ENCODE data around the gene FAM120A. TPM values are rescaled to one million over a fixed set of nuclear protein-coding genes. Genes with fewer than 3 reads are reported as not detected.
A peak's percentile ranks its signal among the peaks of the same experiment; 100 is the strongest.
"Not testable (repeated sequence)": the region's sequence is repeated elsewhere in the genome, so short reads cannot be mapped to it uniquely, and the experiment has no call there.

Gene FAM120A
- 10 to 100 TPM; 62.3 to 75.1 (median 67.0) TPM for polyA plus RNA-seq (ENCODE audit: insufficient read depth in 1 of 5, insufficient read length in 5 of 5, low replicate concordance in 1 of 5)
- long read RNA-seq, donor 1, full-length matches to known transcripts, result 6 of 29 reads
- long read RNA-seq, donor 1, partial matches to known transcripts, result 23 of 29 reads
- long read RNA-seq, donor 1, other reads (novel, unspliced or antisense), result 0 of 29 reads
- long read RNA-seq, donor 2, full-length matches to known transcripts, result 4 of 12 reads
- long read RNA-seq, donor 2, partial matches to known transcripts, result 8 of 12 reads
- long read RNA-seq, donor 2, other reads (novel, unspliced or antisense), result 0 of 12 reads
- long read RNA-seq, donor 3, full-length matches to known transcripts, result 2 of 27 reads
- long read RNA-seq, donor 3, partial matches to known transcripts, result 25 of 27 reads
- long read RNA-seq, donor 3, other reads (novel, unspliced or antisense), result 0 of 27 reads
- long read RNA-seq, donor 4, full-length matches to known transcripts, result 5 of 5 reads
- long read RNA-seq, donor 4, partial matches to known transcripts, result 0 of 5 reads
- long read RNA-seq, donor 4, other reads (novel, unspliced or antisense), result 0 of 5 reads
- long read RNA-seq, donor 5, full-length matches to known transcripts, result 5 of 100 reads
- long read RNA-seq, donor 5, partial matches to known transcripts, result 95 of 100 reads
- long read RNA-seq, donor 5, other reads (novel, unspliced or antisense), result 0 of 100 reads
- long read RNA-seq, donor 6, full-length matches to known transcripts, result 7 of 35 reads
- long read RNA-seq, donor 6, partial matches to known transcripts, result 28 of 35 reads
- long read RNA-seq, donor 6, other reads (novel, unspliced or antisense), result 0 of 35 reads
- long read RNA-seq, donor 7, full-length matches to known transcripts, result 8 of 22 reads
- long read RNA-seq, donor 7, partial matches to known transcripts, result 14 of 22 reads
- long read RNA-seq, donor 7, other reads (novel, unspliced or antisense), result 0 of 22 reads
- long read RNA-seq, donor 8, full-length matches to known transcripts, result 3 of 28 reads
- long read RNA-seq, donor 8, partial matches to known transcripts, result 25 of 28 reads
- long read RNA-seq, donor 8, other reads (novel, unspliced or antisense), result 0 of 28 reads

- DNase-seq, result peak; percentile 72 to 75
Measured at GRCh38 chr9:93450945-93451815, at the start of gene FAM120A. FAM120A (plus strand) TSS chr9:93451685; CDS start chr9:93451916, 231 bp downstream.

DNA sequence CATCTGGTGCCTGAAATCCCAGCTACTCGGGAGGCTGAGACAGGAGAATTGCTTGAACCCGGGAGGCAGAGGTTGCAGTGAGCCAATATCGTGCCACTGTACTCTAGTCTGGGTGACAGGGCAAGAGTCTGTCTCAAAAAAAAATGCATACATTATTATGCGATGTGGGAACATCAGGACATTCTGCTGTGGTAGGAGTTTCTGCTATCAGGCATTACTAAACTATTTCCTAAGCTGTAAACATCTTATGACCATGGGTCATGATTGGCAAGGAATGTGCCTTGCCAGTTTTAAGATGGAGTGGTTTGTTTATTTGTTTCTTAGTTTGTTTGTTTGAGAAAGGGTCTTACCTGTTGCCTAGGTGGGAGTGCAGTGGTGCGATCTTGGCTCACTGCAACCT lies 45.1 kb upstream of the FAM120A start:
- DNase-seq, result no peak

- DNase-seq, result no peak
Measured at GRCh38 chr9:93413530-93413929, 38.0 kb upstream of the FAM120A start.

DNA sequence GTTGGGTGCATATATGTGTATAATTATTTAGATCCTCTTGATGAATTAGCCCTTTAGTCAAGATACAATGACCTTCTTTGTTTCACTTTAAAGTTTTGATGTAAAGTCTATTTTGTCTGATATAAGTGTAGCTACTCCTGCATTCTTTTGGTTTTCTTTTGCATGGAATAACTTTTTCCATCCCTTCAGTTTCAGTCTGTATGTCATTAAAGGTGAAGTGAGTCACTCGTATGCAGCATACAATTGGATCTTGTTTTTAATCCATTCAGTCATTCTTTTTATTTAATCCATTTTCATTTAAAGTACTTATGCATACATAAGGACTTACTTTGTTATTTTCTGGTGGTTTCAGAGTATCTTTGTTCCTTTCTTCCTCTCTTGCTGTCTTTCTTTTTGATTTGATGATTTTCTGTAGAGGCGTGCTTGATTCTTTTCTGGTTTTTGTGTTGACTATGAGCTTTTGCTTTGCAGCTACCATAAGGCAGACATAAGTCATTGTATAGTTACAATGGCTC lies 36.3 kb upstream of the FAM120A start:
- no peak for DNase-seq

DNA sequence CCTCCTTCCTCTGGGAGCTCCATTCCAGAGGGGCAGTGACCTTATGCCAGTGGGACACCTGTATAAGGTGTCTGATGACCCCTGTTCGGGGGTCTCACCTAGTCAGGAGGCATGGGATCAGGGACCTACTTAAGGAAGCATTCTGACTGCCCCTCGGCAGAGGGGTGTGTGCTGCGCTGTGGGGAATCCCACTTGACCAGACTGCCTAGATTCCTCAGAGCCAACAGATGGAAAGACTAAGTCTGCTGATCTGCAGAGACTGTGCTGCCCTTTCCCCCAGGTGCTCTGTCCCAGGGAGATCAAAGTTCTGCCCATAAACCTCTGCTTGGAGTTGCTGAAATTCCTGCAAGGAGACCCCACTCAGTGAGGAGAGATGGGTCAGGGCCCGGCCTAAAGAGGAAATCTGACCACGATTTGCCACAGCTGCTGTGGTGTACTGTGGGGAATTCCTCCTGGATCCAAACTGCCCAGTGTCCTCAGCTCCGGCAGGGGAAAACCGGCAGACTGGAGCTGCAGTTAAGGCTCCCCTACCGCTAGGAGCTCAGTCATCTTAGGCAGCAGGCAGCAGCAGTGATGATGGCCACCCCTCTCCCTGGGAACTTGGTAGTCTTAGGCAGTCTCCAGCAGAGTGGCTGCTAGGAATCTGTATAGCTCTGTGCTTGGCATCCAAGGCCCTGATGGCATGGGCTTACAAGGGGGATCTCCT lies 34.8 kb upstream of the FAM120A start:
- no peak for DNase-seq

DNA sequence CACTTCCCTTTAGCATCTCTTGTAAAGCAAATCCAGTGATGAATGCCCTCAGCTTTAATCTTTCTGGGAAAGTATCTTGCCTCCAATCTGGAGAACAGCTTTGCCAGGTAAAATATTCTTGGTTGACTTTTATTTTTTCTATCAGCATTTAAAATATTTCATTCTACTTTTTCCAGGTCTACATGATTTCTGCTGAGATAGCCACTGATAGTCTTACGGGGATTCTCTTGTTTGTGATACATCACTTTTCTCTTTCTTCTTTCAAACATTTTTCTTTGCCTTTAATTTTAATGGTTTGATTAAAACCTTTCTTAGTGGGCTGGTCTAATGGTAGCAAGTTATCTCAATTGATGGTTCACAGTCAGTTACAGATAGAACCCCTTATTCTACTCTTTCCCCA lies 33.9 kb upstream of the FAM120A start:
- DNase-seq, result no peak

DNA sequence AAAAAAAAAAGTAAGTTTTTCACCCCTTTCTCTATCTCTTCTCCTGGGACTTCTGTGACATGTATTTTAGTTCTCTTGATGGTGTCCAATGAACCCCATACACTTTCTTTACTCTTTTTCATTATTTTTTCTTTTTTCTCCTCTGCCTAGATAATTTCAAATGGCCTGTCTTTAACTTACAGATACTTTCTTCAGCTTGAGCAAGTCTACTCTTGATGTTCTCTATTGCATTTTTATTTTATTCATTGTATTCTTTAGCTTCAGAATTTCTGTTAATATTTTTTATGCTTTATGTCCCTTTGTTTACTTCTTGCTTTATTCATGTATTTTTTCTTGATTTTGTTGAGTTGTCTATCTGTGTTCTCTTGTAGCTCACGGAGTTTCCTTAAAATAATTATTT lies 32.5 kb upstream of the FAM120A start:
- DNase-seq, result no peak

GRCh38 chr9:93422977-93423616 lies 28.4 kb upstream of the FAM120A start:
- no peak for DNase-seq

GRCh38 chr9:93427655-93428379 lies 23.7 kb upstream of the FAM120A start:
- DNase-seq, result no peak

- DNase-seq, result no peak
Measured at GRCh38 chr9:93431539-93432105, 19.9 kb upstream of the FAM120A start.

DNA sequence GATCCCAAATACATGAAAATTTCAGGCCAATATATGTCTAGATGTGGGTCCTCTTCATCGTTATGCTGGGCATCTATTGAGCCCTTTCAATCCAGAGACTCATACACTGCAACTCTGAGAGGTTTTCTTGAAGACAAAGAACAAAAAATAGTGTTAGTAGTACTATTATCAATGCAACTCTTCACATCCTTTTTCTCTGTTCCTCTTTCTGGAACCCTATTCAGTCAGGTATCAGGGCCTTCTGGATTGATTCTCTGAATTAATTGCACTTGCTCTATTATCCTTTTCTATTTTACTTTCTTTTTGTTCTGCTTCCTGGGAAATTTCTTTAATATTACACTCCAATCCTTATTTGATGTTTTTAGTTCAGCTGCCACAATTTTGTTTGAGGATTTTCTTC lies 18.5 kb upstream of the FAM120A start:
- no peak for DNase-seq

DNA sequence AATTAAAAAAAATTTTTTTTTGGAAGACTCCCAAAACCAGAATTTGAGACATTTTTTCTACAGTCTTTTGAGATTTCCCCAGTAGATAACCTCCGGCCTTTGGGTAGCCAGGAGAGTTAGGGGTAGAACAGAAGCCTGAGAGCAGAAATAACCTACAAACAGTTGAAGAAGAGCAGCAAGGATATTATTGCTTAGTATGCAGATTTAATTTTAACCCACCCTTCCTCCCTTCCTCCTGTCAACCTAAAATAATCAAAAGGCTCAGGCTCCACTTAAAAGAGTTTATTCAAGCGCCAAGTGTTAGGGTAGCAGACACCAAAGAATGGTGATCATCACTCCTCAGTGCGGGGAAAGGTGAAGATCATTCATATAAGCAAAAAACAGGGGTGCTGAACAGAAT lies 17.4 kb upstream of the FAM120A start:
- DNase-seq, result no peak

DNA sequence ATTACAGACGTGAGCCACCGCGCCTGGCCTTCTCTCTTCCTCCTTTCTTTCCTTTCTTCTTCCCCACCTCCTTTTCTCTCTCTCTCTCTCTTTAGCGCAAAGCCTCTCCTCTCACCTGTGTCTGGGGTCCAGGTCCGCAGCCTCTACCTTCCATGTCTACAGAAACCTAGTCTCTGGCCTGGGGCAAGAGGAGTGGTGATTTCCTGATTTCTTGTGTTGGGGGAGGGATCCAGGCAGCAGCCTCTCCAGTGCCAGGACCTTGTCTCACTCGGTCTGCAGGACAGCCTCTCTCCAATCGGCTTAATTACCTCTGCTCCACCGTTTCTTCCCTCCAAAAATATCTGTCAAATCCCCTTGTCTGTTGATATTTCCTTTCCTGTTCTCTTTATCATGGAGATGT lies 16.1 kb upstream of the FAM120A start:
- no peak for DNase-seq

DNA sequence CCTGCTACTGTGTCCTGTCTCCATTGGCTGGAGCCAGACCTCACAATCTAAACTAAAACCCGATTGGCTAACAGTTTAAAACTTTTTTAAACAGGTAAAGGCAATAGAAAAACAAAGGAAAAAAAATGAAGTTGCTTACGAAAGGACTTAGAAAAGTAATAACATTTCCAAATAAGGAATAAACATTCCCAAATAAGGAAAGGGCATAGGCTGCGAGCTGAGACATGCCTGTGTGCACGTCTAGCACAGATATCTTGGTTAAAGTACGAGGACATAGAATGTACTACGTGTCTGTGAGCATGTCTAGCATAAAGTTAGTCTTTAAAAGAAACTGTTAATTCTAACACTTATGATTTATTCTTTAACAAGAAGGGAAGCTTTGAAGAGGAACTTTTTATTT lies 15.3 kb upstream of the FAM120A start:
- DNase-seq, result no peak

DNA sequence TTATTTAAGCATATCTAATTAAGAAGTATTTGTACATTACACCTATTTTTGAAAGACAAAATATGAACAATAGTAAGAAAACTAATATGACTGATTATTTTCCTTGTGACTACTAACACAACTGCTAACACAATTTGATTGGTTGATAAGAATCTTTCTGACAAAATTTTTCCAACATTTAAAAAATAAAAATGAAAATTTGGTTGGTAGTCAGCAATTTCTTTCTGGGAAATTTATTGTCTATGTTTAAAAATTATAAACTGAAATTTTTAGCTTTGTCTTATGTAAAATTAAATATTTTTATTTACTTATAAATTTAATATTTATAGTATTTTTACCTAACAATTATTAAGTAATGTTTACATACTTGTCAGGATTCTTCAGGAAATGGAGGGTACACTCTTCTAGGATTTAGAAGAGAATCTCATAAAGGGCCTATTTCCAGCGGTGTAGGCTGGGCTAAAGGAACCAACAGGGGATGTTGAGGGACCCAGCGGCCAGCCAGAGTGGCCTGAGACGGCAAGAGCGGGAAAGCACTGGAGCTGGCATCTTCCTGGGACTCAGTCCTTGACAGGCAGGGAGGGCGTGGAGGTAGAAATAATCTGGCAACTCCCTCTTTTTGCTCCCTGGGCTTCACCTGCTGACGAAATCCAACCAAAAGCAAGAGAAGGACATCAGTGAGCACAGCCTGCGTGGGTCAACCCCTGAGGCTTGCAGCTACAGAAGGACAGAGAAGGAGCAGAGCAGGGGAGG lies 14.7 kb upstream of the FAM120A start:
- DNase-seq, result no peak

DNA sequence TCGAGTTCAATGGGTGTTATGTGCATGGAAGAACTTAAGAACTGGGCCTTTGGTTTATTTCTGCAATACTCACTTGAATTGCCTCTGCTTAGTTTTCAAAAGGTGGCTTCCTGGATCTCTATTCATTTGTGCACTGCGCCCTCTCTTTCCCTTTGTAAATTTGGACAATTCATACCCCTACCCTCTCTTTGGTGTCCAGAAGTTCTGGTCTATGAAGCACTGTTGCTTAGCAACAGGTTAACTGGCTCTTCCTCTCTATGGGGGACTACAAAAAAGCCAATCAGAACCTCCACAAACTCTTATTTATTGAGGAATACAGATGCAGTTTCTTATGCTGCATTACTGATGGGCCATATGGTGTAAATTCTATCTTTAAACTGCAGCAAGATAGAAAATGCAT lies 13.5 kb upstream of the FAM120A start:
- no peak for DNase-seq

GRCh38 chr9:93439301-93439700 lies 12.2 kb upstream of the FAM120A start:
- not testable (repeated sequence) for DNase-seq
